GM19099 (cell line): ENCODE data around the gene SIGLEC11.

ENCODE experiments used
- POLR2A ChIP-seq: IDR thresholded peaks from 3 replicates; pipeline ENCODE4 v1.6.1; 2011; ENCODE audit warnings: low read depth; ENCODE audit not compliant: insufficient read length; ENCODE audit errors: extremely low read depth

Gene SIGLEC11

GRCh38 chr19:49906879-49907564, 54.0 kb downstream of the SIGLEC11 start:
- peak; percentile 27 for TF ChIP-seq POLR2A

- TF ChIP-seq POLR2A = no peak
These were observed 56.8 kb downstream of the SIGLEC11 start for GRCh38 chr19:49904136-49904535.
